ENCODE data around the gene GPC6. TPM values are rescaled to one million over a fixed set of nuclear protein-coding genes. Genes with fewer than 3 reads are reported as not detected.

The GPC6 gene
- total and polyA plus RNA-seq, 2 donors (not counting 1 experiment from before 2014, with no cell fraction given), result not detected

- H3K79me2 ChIP-seq (ENCODE audit: control insufficient read depth, insufficient read depth, low read length), result no peaks in the 10 kb centered on the region
- no peaks in the 10 kb centered on the region for H3K27me3 ChIP-seq (replicated peaks in 1 of 4; ENCODE audit: control extremely low read depth in 1 of 4, control insufficient read depth in 3 of 4, insufficient read depth in 4 of 4, low read length in 3 of 4)
- no peak overlapping the region for H3K9ac ChIP-seq (ENCODE audit: low read length)
- no peak overlapping the region for H3K4me2 ChIP-seq (replicated peaks; ENCODE audit: low read depth, low read length, poor library complexity, severe bottlenecking)
- no peaks in the 10 kb centered on the region for H3K9me3 Mint-ChIP-seq (ENCODE audit: insufficient read depth)
- no peaks in the 10 kb centered on the region for H3K4me1 ChIP-seq (ENCODE audit: control insufficient read depth in 2 of 2, insufficient read depth in 2 of 2, low read length in 2 of 2)
- no peaks in the 10 kb centered on the region for H3K27me3 Mint-ChIP-seq
- ChIA-PET CTCF (no interaction called here), POLR2A (no interaction called here)
- H3K36me3 ChIP-seq (replicated peaks in 1 of 2; ENCODE audit: control extremely low read depth in 1 of 2, control insufficient read depth in 1 of 2, extremely low read depth in 1 of 2, insufficient read depth in 2 of 2, low read length in 1 of 2), result no peaks in the 10 kb centered on the region
- H3K27ac ChIP-seq (ENCODE audit: low read length in 2 of 2), result no peak overlapping the region
- H2AFZ ChIP-seq (ENCODE audit: insufficient read depth, low read depth, low read length, poor library complexity, severe bottlenecking), result no peak overlapping the region
- H3K27ac Mint-ChIP-seq, result no peak overlapping the region
- intact Hi-C loops (cut with micrococcal nuclease), result no loop called here
- H3K4me3 Mint-ChIP-seq, result no peak overlapping the region
- TF ChIP-seq EZH2 (IDR thresholded peaks at IDR 0.05; ENCODE audit: borderline replicate concordance, insufficient read depth, low read depth, low read length, poor library complexity, severe bottlenecking), result no peak
- TF ChIP-seq, protein P1, sequence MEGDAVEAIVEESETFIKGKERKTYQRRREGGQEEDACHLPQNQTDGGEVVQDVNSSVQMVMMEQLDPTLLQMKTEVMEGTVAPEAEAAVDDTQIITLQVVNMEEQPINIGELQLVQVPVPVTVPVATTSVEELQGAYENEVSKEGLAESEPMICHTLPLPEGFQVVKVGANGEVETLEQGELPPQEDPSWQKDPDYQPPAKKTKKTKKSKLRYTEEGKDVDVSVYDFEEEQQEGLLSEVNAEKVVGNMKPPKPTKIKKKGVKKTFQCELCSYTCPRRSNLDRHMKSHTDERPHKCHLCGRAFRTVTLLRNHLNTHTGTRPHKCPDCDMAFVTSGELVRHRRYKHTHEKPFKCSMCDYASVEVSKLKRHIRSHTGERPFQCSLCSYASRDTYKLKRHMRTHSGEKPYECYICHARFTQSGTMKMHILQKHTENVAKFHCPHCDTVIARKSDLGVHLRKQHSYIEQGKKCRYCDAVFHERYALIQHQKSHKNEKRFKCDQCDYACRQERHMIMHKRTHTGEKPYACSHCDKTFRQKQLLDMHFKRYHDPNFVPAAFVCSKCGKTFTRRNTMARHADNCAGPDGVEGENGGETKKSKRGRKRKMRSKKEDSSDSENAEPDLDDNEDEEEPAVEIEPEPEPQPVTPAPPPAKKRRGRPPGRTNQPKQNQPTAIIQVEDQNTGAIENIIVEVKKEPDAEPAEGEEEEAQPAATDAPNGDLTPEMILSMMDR (IDR thresholded peaks at IDR 0.05), result no peak
- H3K9me3 ChIP-seq (ENCODE audit: control extremely low read depth in 1 of 3, control insufficient read depth in 2 of 3, insufficient read depth in 1 of 3, low read length in 2 of 3), result no peaks in the 10 kb centered on the region
- DNase-seq (no peak), ATAC-seq (ENCODE audit: low read depth) (no peak)
- H3K4me3 ChIP-seq (ENCODE audit: control extremely low read depth in 1 of 5, extremely low read depth in 1 of 5, insufficient read depth in 1 of 5, low read depth in 2 of 5, low read length in 4 of 5), result no peak overlapping the region
- peaks cover 5% of the 10 kb centered on the region for H3K4me1 Mint-ChIP-seq
- no peaks in the 10 kb centered on the region for H4K20me1 ChIP-seq (ENCODE audit: control insufficient read depth, insufficient read depth, low read length, poor library complexity, severe bottlenecking)
- no CpG with 5 or more reads among the region's 2 CpGs for WGBS (ENCODE audit: insufficient coverage)
These were observed 1090.5 kb downstream of the GPC6 start for GRCh38 chr13:94317063-94317491.

DNA sequence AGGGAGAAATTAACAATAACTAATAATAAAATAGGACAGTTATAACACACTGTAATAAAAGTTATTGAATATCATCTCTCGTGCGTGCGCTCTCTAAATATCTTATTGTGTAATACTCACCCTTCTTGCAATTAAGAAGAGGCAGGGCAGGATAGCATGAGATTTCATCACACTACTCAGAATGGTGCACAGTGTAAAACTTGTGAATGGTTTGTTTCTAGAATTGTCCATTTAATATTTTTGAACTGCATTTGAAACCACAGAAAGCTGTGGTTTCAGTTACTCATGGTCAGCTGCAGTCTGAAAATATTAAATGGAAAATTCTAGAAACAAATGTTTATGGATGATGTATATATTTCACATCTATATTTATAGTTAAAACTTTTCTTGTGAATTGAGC is 1091.8 kb downstream of the GPC6 start:
- H3K27ac ChIP-seq (ENCODE audit: low read length in 2 of 2), result no peak overlapping the region
- no peaks in the 10 kb centered on the region for H4K20me1 ChIP-seq (ENCODE audit: control insufficient read depth, insufficient read depth, low read length, poor library complexity, severe bottlenecking)
- no peak overlapping the region for H2AFZ ChIP-seq (ENCODE audit: insufficient read depth, low read depth, low read length, poor library complexity, severe bottlenecking)
- H3K79me2 ChIP-seq (ENCODE audit: control insufficient read depth, insufficient read depth, low read length), result no peaks in the 10 kb centered on the region
- DNase-seq (no peak), ATAC-seq (ENCODE audit: low read depth) (no peak)
- no peaks in the 10 kb centered on the region for H3K9me3 Mint-ChIP-seq (ENCODE audit: insufficient read depth)
- no peak overlapping the region for H3K4me3 Mint-ChIP-seq
- H3K36me3 ChIP-seq (replicated peaks in 1 of 2; ENCODE audit: control extremely low read depth in 1 of 2, control insufficient read depth in 1 of 2, extremely low read depth in 1 of 2, insufficient read depth in 2 of 2, low read length in 1 of 2), result no peaks in the 10 kb centered on the region
- H3K9ac ChIP-seq (ENCODE audit: low read length), result no peak overlapping the region
- ChIA-PET CTCF (interaction anchor here (1.0 kb wide), 1 partner anchor 8 kb away, joined by 4 read pairs; no protein-coding TSS in a partner anchor), POLR2A (no interaction called here)
- peaks cover 12% of the 10 kb centered on the region for H3K4me1 Mint-ChIP-seq
- no CpG with 5 or more reads among the region's 3 CpGs for WGBS (ENCODE audit: insufficient coverage)
- H3K4me3 ChIP-seq (ENCODE audit: control extremely low read depth in 1 of 5, extremely low read depth in 1 of 5, insufficient read depth in 1 of 5, low read depth in 2 of 5, low read length in 4 of 5), result no peak overlapping the region
- H3K27ac Mint-ChIP-seq, result no peak overlapping the region
- no peak overlapping the region for H3K4me2 ChIP-seq (replicated peaks; ENCODE audit: low read depth, low read length, poor library complexity, severe bottlenecking)
- H3K4me1 ChIP-seq (ENCODE audit: control insufficient read depth in 2 of 2, insufficient read depth in 2 of 2, low read length in 2 of 2), result peaks cover 8 to 9% of the 10 kb centered on the region in 2 donors
- intact Hi-C loops (cut with micrococcal nuclease), result no loop called here
- no peaks in the 10 kb centered on the region for H3K27me3 Mint-ChIP-seq
- H3K9me3 ChIP-seq (ENCODE audit: control extremely low read depth in 1 of 3, control insufficient read depth in 2 of 3, insufficient read depth in 1 of 3, low read length in 2 of 3), result no peaks in the 10 kb centered on the region
- TF ChIP-seq EZH2 (IDR thresholded peaks at IDR 0.05; ENCODE audit: borderline replicate concordance, insufficient read depth, low read depth, low read length, poor library complexity, severe bottlenecking), result no peak
- TF ChIP-seq, protein P1 (IDR thresholded peaks at IDR 0.05), result no peak
- H3K27me3 ChIP-seq (replicated peaks in 1 of 4; ENCODE audit: control extremely low read depth in 1 of 4, control insufficient read depth in 3 of 4, insufficient read depth in 4 of 4, low read length in 3 of 4), result no peaks in the 10 kb centered on the region

Data from B cell (primary cell).